ENCODE measurements around the gene FARSA. TPM values are rescaled to one million over a fixed set of nuclear protein-coding genes. Genes with fewer than 3 reads are reported as not detected.
"Not testable (repeated sequence)": the region's sequence is repeated elsewhere in the genome, so short reads cannot be mapped to it uniquely, and the experiment has no call there.

Gene FARSA
- total RNA-seq = 10 to 100 TPM; 54.8 to 65.0 TPM

GRCh38 chr19:12933287-12934072 is at the start of gene FARSA:
Gene FARSA (minus strand): TSS chr19:12933711. CDS start chr19:12933696, 15 bp downstream.
- intact Hi-C loops (cut with DNase I) = loop anchor here (10.0 kb wide), 1 partner anchor 49 kb away; the partner anchor contains the start of genes DNASE2 and KLF1
- 4% methylated on average over 46 of the region's 51 CpGs for WGBS
- peak; percentile 94 for DNase-seq (ENCODE audit: low spot score)

GRCh38 chr19:12983091-12983490 is 49.6 kb upstream of the FARSA start:
- Histone ChIP-seq H3K27ac (peak overlapping the region in 1 of 2 donors; percentile 47), H3K36me3 (no peaks in the 10 kb centered on the region), H3K4me3 (peak overlapping the region; percentile 18 to 26), H3K9me3 (no peaks in the 10 kb centered on the region), H3K27me3 (replicated peaks; ENCODE audit: insufficient read depth) (no peaks in the 10 kb centered on the region), H3K4me1 (replicated peaks) (no peaks in the 10 kb centered on the region)
- intact Hi-C loops (cut with DNase I) = loop anchor here (1.0 to 2.0 kb wide), 2 partner anchors 78 to 110 kb away; no protein-coding TSS in a partner anchor
- 55% methylated on average over 10 of the region's 10 CpGs for WGBS
- no peak for DNase-seq (ENCODE audit: low spot score)
- TF ChIP-seq POLR2A (IDR thresholded peaks at IDR 0.05) = no peak

More at GRCh38 chr19:12933287-12934072, at the start of gene FARSA:
- no peaks in the 10 kb centered on the region for H3K36me3 ChIP-seq
- no peaks in the 10 kb centered on the region for H3K27me3 ChIP-seq (replicated peaks; ENCODE audit: insufficient read depth)
- TF ChIP-seq POLR2AphosphoS5 (IDR thresholded peaks at IDR 0.05) = peak; percentile 98
- no peak for TF ChIP-seq CTCF (IDR thresholded peaks at IDR 0.05)
- peak; percentile 58 for TF ChIP-seq POLR2A (IDR thresholded peaks at IDR 0.05)
- H3K27ac ChIP-seq = peak within 1 kb of the TSS; percentile 60 to 63
- H3K9me3 ChIP-seq = no peaks in the 10 kb centered on the region
- H3K4me1 ChIP-seq (replicated peaks) = peaks cover 10% of the 10 kb centered on the region
- peak within 1 kb of the TSS; percentile 77 to 83 for H3K4me3 ChIP-seq

- intact Hi-C loops (cut with DNase I) = loop anchor here (1.0 to 2.0 kb wide), 2 partner anchors 79 to 110 kb away; no protein-coding TSS in a partner anchor
- Histone ChIP-seq H3K36me3 (no peaks in the 10 kb centered on the region), H3K27ac (no peak overlapping the region), H3K4me1 (replicated peaks) (no peaks in the 10 kb centered on the region), H3K9me3 (no peaks in the 10 kb centered on the region), H3K4me3 (no peak overlapping the region), H3K27me3 (replicated peaks; ENCODE audit: insufficient read depth) (no peaks in the 10 kb centered on the region)
- no peak for DNase-seq (ENCODE audit: low spot score)
- 90% methylated on average over 6 of the region's 6 CpGs for WGBS
- TF ChIP-seq CTCF (IDR thresholded peaks at IDR 0.05) = no peak
These were observed 49.1 kb upstream of the FARSA start for GRCh38 chr19:12982648-12983047.

- 96% methylated on average over 3 of the region's 3 CpGs for WGBS
- Histone ChIP-seq H3K4me1 (replicated peaks) (no peaks in the 10 kb centered on the region), H3K9me3 (no peaks in the 10 kb centered on the region), H3K36me3 (no peaks in the 10 kb centered on the region), H3K27ac (no peak overlapping the region), H3K27me3 (replicated peaks; ENCODE audit: insufficient read depth) (no peaks in the 10 kb centered on the region), H3K4me3 (no peak overlapping the region)
- DNase-seq (ENCODE audit: low spot score) = no peak
- TF ChIP-seq POLR2A (IDR thresholded peaks at IDR 0.05) (no peak), CTCF (IDR thresholded peaks at IDR 0.05) (no peak), POLR2AphosphoS5 (IDR thresholded peaks at IDR 0.05) (no peak)
- intact Hi-C loops (cut with DNase I) = loop anchor here (2.0 kb wide), 1 partner anchor 283 kb away; no protein-coding TSS in a partner anchor
These were observed 46.5 kb upstream of the FARSA start for GRCh38 chr19:12979974-12980373.

- intact Hi-C loops (cut with DNase I); DNase-seq (ENCODE audit: low spot score); H3K4me1 ChIP-seq (replicated peaks); H3K27me3 ChIP-seq (replicated peaks; ENCODE audit: insufficient read depth); H3K36me3 ChIP-seq; H3K9me3 ChIP-seq; H3K27ac ChIP-seq; H3K4me3 ChIP-seq: not testable (repeated sequence)
- 76% methylated on average over 7 of the region's 7 CpGs for WGBS
These were observed 42.6 kb upstream of the FARSA start for GRCh38 chr19:12976109-12976508.

Data from prostate gland (tissue), 2 donors.